LNCaP clone FGC (cell line): ENCODE measurements around the gene OPN4.
A peak's percentile ranks its signal among the peaks of the same experiment; 100 is the strongest.

ENCODE experiments used
- DNase-seq: peaks from one replicate; pipeline ENCODE4 v3.0.0-alpha.2; 2011; ENCODE audit warnings: low read depth
- H3K4me3 ChIP-seq: 2 replicates; pipeline ENCODE4 v1.5.1; 2011; ENCODE audit warnings: mild to moderate bottlenecking, low read depth, low read length, control low read depth
- CTCF ChIP-seq: IDR thresholded peaks from 2 replicates; pipeline ENCODE4 v1.5.1; 2012; ENCODE audit warnings: mild to moderate bottlenecking; ENCODE audit not compliant: control insufficient read depth, insufficient read depth; ENCODE audit errors: extremely low read depth

The OPN4 gene

GRCh38 chr10:86657396-86658011, 3.2 kb downstream of the OPN4 start:
- no peak overlapping the region for H3K4me3 ChIP-seq
- DNase-seq = no peak
- no peak for TF ChIP-seq CTCF

GRCh38 chr10:86658261-86658741, 4.0 kb downstream of the OPN4 start:
- no peak for DNase-seq
- no peak overlapping the region for H3K4me3 ChIP-seq
- TF ChIP-seq CTCF = no peak

- H3K4me3 ChIP-seq = no peak overlapping the region
- no peak for DNase-seq
- no peak for TF ChIP-seq CTCF
These were observed 4.4 kb downstream of the OPN4 start for GRCh38 chr10:86658751-86659150.

GRCh38 chr10:86659161-86659691, 4.9 kb downstream of the OPN4 start:
- no peak overlapping the region for H3K4me3 ChIP-seq
- no peak for DNase-seq
- TF ChIP-seq CTCF = no peak

GRCh38 chr10:86659721-86660453, 5.5 kb downstream of the OPN4 start:
- no peak for TF ChIP-seq CTCF
- no peak for DNase-seq
- no peak overlapping the region for H3K4me3 ChIP-seq

- DNase-seq = peak; percentile 33
- no peak overlapping the region for H3K4me3 ChIP-seq
- 0 out of 2 replicates have a peak, but pooled peaks have one; percentile 8 for TF ChIP-seq CTCF
These were observed 7.0 kb downstream of the OPN4 start for GRCh38 chr10:86661161-86662025.
